Gastroesophageal sphincter (tissue), 3 donors: ENCODE measurements around the gene GDPGP1.

Source experiments
- CTCF ChIP-seq, 4 experiments: fragments of 200-600 bp in 2 of 4; fragments of 450-650 bp in 2 of 4; sonication (generic) in 1 of 4; IDR thresholded peaks; one replicate each; pipeline ENCODE4 v1.5.1; 2017 to 2019; ENCODE audit warnings: antibody characterized with exemption in 4 of 4, mild to moderate bottlenecking in 2 of 4, moderate library complexity in 2 of 4
- EP300 ChIP-seq: sonication (generic); formaldehyde crosslinking; IDR thresholded peaks from one replicate; pipeline ENCODE4 v1.6.1; 2017; ENCODE audit warnings: antibody characterized with exemption, mild to moderate bottlenecking
- POLR2A ChIP-seq, 2 donors: fragments of 450-650 bp; IDR thresholded peaks; one replicate each; pipeline ENCODE4 v1.6.1; 2017; ENCODE audit warnings: antibody characterized with exemption in 2 of 2, mild to moderate bottlenecking in 2 of 2, moderate library complexity in 1 of 2

GRCh38 chr15:90268415-90268814, 34.4 kb downstream of the GDPGP1 start:
- TF ChIP-seq CTCF (IDR thresholded peaks at IDR 0.05) = no peak
- no peak for TF ChIP-seq EP300
- no peak for TF ChIP-seq POLR2A (IDR thresholded peaks at IDR 0.05)
